GM10248 (cell line): ENCODE results near the gene BICRAL.

ENCODE experiments used
- CTCF ChIA-PET: fragments of 300-600 bp; sonication (Branson Sonifier 250); formaldehyde crosslinking; extraction: SDS; loops from one replicate; lab custom pipeline; 2021; ENCODE audit warnings: antibody characterized with exemption; lab: Yijun Ruan, JAX
- POLR2A ChIA-PET: fragments of 350-650 bp; sonication (Branson Sonifier 250); formaldehyde crosslinking; extraction: SDS; loops from one replicate; lab custom pipeline; 2020; ENCODE audit warnings: antibody characterized with exemption; lab: Yijun Ruan, JAX
- DNase-seq: peaks from one replicate; pipeline ENCODE4 v3.0.0; 2012; ENCODE audit errors: extremely low spot score
- CTCF ChIP-seq: IDR thresholded peaks from 2 replicates; pipeline ENCODE4 v1.5.1; 2012; ENCODE audit warnings: mild to moderate bottlenecking, low read depth; ENCODE audit errors: extremely low read depth, missing control alignments, control extremely low read depth

Gene BICRAL

GRCh38 chr6:42831237-42831636 lies 49.4 kb downstream of the BICRAL start:
- TF ChIP-seq CTCF: no peak
- CTCF ChIA-PET: interaction anchor here (1.3 to 2.1 kb wide), 5 partner anchors 8 to 170 kb away, joined by 3 to 8 read pairs (median 4); no protein-coding TSS in a partner anchor
- DNase-seq: no peak
- POLR2A ChIA-PET: no interaction called here

- TF ChIP-seq CTCF: no peak
- DNase-seq: no peak
- ChIA-PET CTCF (interaction anchor here (2.3 kb wide), 1 partner anchor 10 kb away, joined by 5 read pairs; no protein-coding TSS in a partner anchor), POLR2A (no interaction called here)
These were observed 52.2 kb downstream of the BICRAL start for GRCh38 chr6:42834056-42834455.

GRCh38 chr6:42841844-42842584 lies 60.2 kb downstream of the BICRAL start:
- ChIA-PET POLR2A (no interaction called here), CTCF (interaction anchor here (0.9 to 1.2 kb wide), 3 partner anchors 8 to 24 kb away, joined by 3 read pairs; no protein-coding TSS in a partner anchor)
- TF ChIP-seq CTCF: no peak
- no peak for DNase-seq

GRCh38 chr6:42845327-42845694 lies 63.5 kb downstream of the BICRAL start:
- DNase-seq: no peak

GRCh38 chr6:42846505-42846904 lies 64.7 kb downstream of the BICRAL start:
- POLR2A ChIA-PET: no interaction called here
- no peak for TF ChIP-seq CTCF
- CTCF ChIA-PET: interaction anchor here (1.4 to 1.7 kb wide), 2 partner anchors 18 to 299 kb away, joined by 3 to 4 read pairs; no protein-coding TSS in a partner anchor
- no peak for DNase-seq

More at GRCh38 chr6:42845327-42845694, 63.5 kb downstream of the BICRAL start:
- ChIA-PET POLR2A (no interaction called here), CTCF (interaction anchor here (1.0 to 1.1 kb wide), 3 partner anchors 9 to 57 kb away, joined by 3 to 6 read pairs (median 3); no protein-coding TSS in a partner anchor)
- no peak for TF ChIP-seq CTCF

- TF ChIP-seq CTCF: no peak
- ChIA-PET POLR2A (no interaction called here), CTCF (interaction anchor here (1.7 to 1.8 kb wide), 2 partner anchors 123 to 187 kb away, joined by 4 to 5 read pairs; no protein-coding TSS in a partner anchor)
- no peak for DNase-seq
These were observed 66.8 kb downstream of the BICRAL start for GRCh38 chr6:42848700-42849099.
